Activated CD8-positive, alpha-beta memory T cell treated with anti-CD3 and anti-CD28 coated beads, Interleukin-2, amount 50 U/mL, for 1 hour (primary cell): Measurements from ENCODE around the gene ETS2.

Experiments used
- DNase-seq: peaks from one replicate; pipeline ENCODE4 v3.0.0-alpha.2; 2020; ENCODE audit errors: extremely low read depth

The ETS2 gene

GRCh38 chr21:38805328-38806152, at the start of gene ETS2:
ETS2 (plus strand) TSS chr21:38805929; CDS start chr21:38810035, 4,106 bp downstream.
- no peak for DNase-seq

- no peak for DNase-seq
Measured at GRCh38 chr21:38756746-38757145, 49.0 kb upstream of the ETS2 start.

GRCh38 chr21:38758501-38759214, 47.1 kb upstream of the ETS2 start:
- no peak for DNase-seq

- DNase-seq: no peak
Measured at GRCh38 chr21:38759413-38759812, 46.3 kb upstream of the ETS2 start.

GRCh38 chr21:38760017-38760761, 45.5 kb upstream of the ETS2 start:
- DNase-seq: no peak

GRCh38 chr21:38760762-38761155, 45.0 kb upstream of the ETS2 start:
- DNase-seq: no peak

- DNase-seq: no peak
Measured at GRCh38 chr21:38761531-38761930, 44.2 kb upstream of the ETS2 start.

- no peak for DNase-seq
Measured at GRCh38 chr21:38765056-38765455, 40.7 kb upstream of the ETS2 start.

GRCh38 chr21:38766987-38767722, 38.6 kb upstream of the ETS2 start:
- no peak for DNase-seq

GRCh38 chr21:38768471-38769063, 37.2 kb upstream of the ETS2 start:
- DNase-seq: no peak

- DNase-seq: no peak
Measured at GRCh38 chr21:38769191-38769780, 36.4 kb upstream of the ETS2 start.

GRCh38 chr21:38770660-38771059, 35.1 kb upstream of the ETS2 start:
- DNase-seq: no peak

- DNase-seq: no peak
Measured at GRCh38 chr21:38771536-38771935, 34.2 kb upstream of the ETS2 start.

GRCh38 chr21:38772646-38773045, 33.1 kb upstream of the ETS2 start:
- no peak for DNase-seq

GRCh38 chr21:38773099-38774061, 32.3 kb upstream of the ETS2 start:
- no peak for DNase-seq

GRCh38 chr21:38774152-38774551, 31.6 kb upstream of the ETS2 start:
- DNase-seq: no peak

GRCh38 chr21:38774586-38775285, 31.0 kb upstream of the ETS2 start:
- no peak for DNase-seq

- no peak for DNase-seq
Measured at GRCh38 chr21:38775733-38776132, 30.0 kb upstream of the ETS2 start.

- no peak for DNase-seq
Measured at GRCh38 chr21:38777015-38777414, 28.7 kb upstream of the ETS2 start.
